OCI-LY7 (cell line): ENCODE measurements around the gene HOXA3. TPM values are rescaled to one million over a fixed set of nuclear protein-coding genes. Genes with fewer than 3 reads are reported as not detected.

ENCODE experiments used
- BruUV-seq: library from RNA; stranded (reverse); fragments of 400-500 nt; replicated peaks from 2 replicates; lab custom pipeline; 2021; lab: Mats Ljungman, UMichigan
- CTCF ChIA-PET: fragments of 300-600 bp; sonication (Branson Sonifier 250); formaldehyde crosslinking; loops from one replicate; lab custom pipeline; 2022; ENCODE audit warnings: antibody characterized with exemption; ENCODE audit not compliant: unreplicated experiment; lab: Charles Lee
- POLR2A ChIA-PET: fragments of 300-600 bp; sonication (Branson Sonifier 250); formaldehyde crosslinking; loops from one replicate; lab custom pipeline; 2022; ENCODE audit warnings: antibody characterized with exemption; lab: Charles Lee
- DNase-seq: peaks from one replicate; pipeline ENCODE4 v3.0.0-alpha.2; 2015; ENCODE audit warnings: low spot score
- H2AFZ ChIP-seq: fragments of 200-600 bp; sonication (generic), shearing (Covaris generic); 2 replicates; pipeline ENCODE4 v1.6.1; 2014; ENCODE audit warnings: mild to moderate bottlenecking, antibody characterized with exemption, low read length, moderate library complexity
- H3K27ac ChIP-seq: fragments of 200-600 bp; sonication (generic); 2 replicates; pipeline ENCODE4 v1.5.1; 2014; ENCODE audit warnings: mixed run types, low read depth, mild to moderate bottlenecking, moderate library complexity, low read length, inconsistent platforms; ENCODE audit not compliant: poor library complexity, severe bottlenecking
- H3K36me3 ChIP-seq: fragments of 200-600 bp; sonication (generic); 2 replicates; pipeline ENCODE4 v1.6.1; 2014; ENCODE audit warnings: mild to moderate bottlenecking, antibody characterized with exemption, low read length, moderate library complexity, mixed read lengths; ENCODE audit not compliant: insufficient read depth
- H3K4me1 ChIP-seq: fragments of 200-600 bp; sonication (generic); 2 replicates; pipeline ENCODE4 v1.5.1; 2014; ENCODE audit warnings: mild to moderate bottlenecking, low read length; ENCODE audit not compliant: insufficient read depth, poor library complexity, severe bottlenecking
- H3K4me2 ChIP-seq: fragments of 200-600 bp; sonication (generic); 2 replicates; pipeline ENCODE4 v1.6.1; 2014; ENCODE audit warnings: mild to moderate bottlenecking, low read length
- H3K4me3 ChIP-seq: fragments of 200-600 bp; sonication (generic); 2 replicates; pipeline ENCODE4 v1.5.1; 2014; ENCODE audit warnings: mild to moderate bottlenecking, low read depth, low read length; ENCODE audit not compliant: poor library complexity, severe bottlenecking
- H3K79me2 ChIP-seq: fragments of 200-600 bp; sonication (generic); 2 replicates; pipeline ENCODE4 v1.6.1; 2016; ENCODE audit warnings: low read depth, mild to moderate bottlenecking, low read length, moderate library complexity, mixed read lengths; ENCODE audit not compliant: insufficient read depth
- H3K9me2 ChIP-seq: fragments of 200-600 bp; sonication (generic); 2 replicates; pipeline ENCODE4 v1.6.1; 2016; ENCODE audit warnings: mild to moderate bottlenecking, low read length, mixed read lengths; ENCODE audit not compliant: insufficient read depth
- H3K9me3 ChIP-seq: fragments of 200-600 bp; sonication (generic); 2 replicates; pipeline ENCODE4 v1.6.1; 2014; ENCODE audit warnings: mild to moderate bottlenecking, mixed run types, low read length, mixed read lengths
- H4K20me1 ChIP-seq: fragments of 200-600 bp; sonication (generic); 2 replicates; pipeline ENCODE4 v1.6.1; 2014; ENCODE audit warnings: mild to moderate bottlenecking, antibody characterized with exemption, low read length, moderate library complexity, mixed read lengths; ENCODE audit not compliant: insufficient read depth
- EZH2phosphoT487 ChIP-seq: fragments of 200-600 bp; sonication (generic); IDR thresholded peaks from 2 replicates; pipeline ENCODE4 v1.6.1; 2018; ENCODE audit warnings: low read depth, borderline replicate concordance, mild to moderate bottlenecking, mixed run types, antibody characterized with exemption, low read length, moderate library complexity, mixed read lengths
- intact Hi-C: fragments of 100-400 bp; cut with micrococcal nuclease; formaldehyde crosslinking; loops from one replicate; pipeline ENCODE4 v1.10.0; 2022; ENCODE audit not compliant: unreplicated experiment
- total RNA-seq, 2 experiments: library from RNA; depleted of rRNA in 1 of 2; stranded (reverse); fragments of >200 nt in 1 of 2; shearing (Covaris generic) in 1 of 2; gene quantifications; 2 replicates each; pipeline ENCODE4 v1.2.3, GENCODE V29; 2014 to 2022
- TF ChIP-seq, protein P1 (sequence below): fragments of 200-600 bp; sonication (generic); conservative IDR thresholded peaks from 2 replicates; pipeline ENCODE4 v1.5.1; 2014; ENCODE audit warnings: mild to moderate bottlenecking, antibody characterized with exemption, low read length, moderate library complexity, mixed read lengths

Gene HOXA3
- total RNA-seq, 2 experiments from 2014 or later = 0.41 to 2.7 TPM

DNA sequence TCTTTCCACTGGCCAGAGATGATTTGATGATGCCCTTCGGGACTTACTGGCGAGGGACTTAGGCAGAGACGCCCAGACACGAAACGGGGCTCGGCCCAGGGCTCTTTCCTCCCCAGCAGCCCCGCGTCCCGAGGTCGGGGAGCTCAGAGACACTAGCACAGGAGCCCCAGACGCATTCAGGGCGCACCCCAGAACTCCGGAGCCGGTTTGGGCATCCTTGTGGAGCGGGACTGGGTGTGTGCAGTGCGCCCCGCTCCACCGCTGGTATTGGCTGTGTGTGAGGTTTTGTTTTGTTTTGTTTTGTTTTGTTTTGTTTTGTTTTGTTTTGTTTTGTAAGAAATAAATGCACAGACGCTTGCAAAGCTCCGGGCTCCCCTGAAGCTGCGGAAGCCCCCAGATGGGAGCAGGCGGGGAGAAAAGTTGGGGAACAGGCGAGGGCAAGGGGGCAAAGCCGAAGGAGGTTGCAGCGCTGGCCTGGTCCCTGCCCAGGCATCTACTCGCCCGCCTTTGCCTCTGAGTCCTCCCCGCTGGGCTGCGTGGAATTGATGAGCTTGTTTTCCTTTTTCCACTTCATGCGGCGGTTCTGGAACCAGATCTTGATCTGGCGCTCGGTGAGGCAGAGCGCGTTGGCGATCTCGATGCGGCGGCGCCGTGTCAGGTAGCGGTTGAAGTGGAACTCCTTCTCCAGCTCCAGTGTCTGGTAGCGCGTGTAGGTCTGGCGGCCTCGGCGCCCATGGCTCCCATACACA is 7.0 kb downstream of the HOXA3 start:
- no peak for DNase-seq
- intact Hi-C loops = no loop called here
- CTCF ChIA-PET = no interaction called here
- Histone ChIP-seq H3K27ac (no peak overlapping the region), H3K4me3 (no peak overlapping the region), H4K20me1 (no peaks in the 10 kb centered on the region), H3K4me2 (no peak overlapping the region), H3K9me3 (no peaks in the 10 kb centered on the region), H3K36me3 (peaks cover 15% of the 10 kb centered on the region), H3K79me2 (peaks cover 8% of the 10 kb centered on the region; the same call in 1 of the 2 replicates), H3K9me2 (no peaks in the 10 kb centered on the region), H3K4me1 (peaks cover 21% of the 10 kb centered on the region), H2AFZ (no peak overlapping the region)
- BruUV-seq = no TSS peak
- POLR2A ChIA-PET = interaction anchor here (0.5 to 0.7 kb wide), 3 partner anchors 324 to 458 kb away, joined by 3 read pairs; no protein-coding TSS in a partner anchor
- TF ChIP-seq, protein P1, sequence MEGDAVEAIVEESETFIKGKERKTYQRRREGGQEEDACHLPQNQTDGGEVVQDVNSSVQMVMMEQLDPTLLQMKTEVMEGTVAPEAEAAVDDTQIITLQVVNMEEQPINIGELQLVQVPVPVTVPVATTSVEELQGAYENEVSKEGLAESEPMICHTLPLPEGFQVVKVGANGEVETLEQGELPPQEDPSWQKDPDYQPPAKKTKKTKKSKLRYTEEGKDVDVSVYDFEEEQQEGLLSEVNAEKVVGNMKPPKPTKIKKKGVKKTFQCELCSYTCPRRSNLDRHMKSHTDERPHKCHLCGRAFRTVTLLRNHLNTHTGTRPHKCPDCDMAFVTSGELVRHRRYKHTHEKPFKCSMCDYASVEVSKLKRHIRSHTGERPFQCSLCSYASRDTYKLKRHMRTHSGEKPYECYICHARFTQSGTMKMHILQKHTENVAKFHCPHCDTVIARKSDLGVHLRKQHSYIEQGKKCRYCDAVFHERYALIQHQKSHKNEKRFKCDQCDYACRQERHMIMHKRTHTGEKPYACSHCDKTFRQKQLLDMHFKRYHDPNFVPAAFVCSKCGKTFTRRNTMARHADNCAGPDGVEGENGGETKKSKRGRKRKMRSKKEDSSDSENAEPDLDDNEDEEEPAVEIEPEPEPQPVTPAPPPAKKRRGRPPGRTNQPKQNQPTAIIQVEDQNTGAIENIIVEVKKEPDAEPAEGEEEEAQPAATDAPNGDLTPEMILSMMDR = no peak
- TF ChIP-seq EZH2phosphoT487 = no peak

- ChIA-PET CTCF (no interaction called here), POLR2A (interaction anchor here (0.7 kb wide), 1 partner anchor 457 kb away, joined by 3 read pairs; no protein-coding TSS in a partner anchor)
- DNase-seq = no peak
- no peak overlapping the region for H2AFZ ChIP-seq
- H3K36me3 ChIP-seq = peaks cover 15% of the 10 kb centered on the region
- no peaks in the 10 kb centered on the region for H3K9me3 ChIP-seq
- no peaks in the 10 kb centered on the region for H4K20me1 ChIP-seq
- no peak overlapping the region for H3K27ac ChIP-seq
- TF ChIP-seq, protein P1 = no peak
- BruUV-seq = no TSS peak
- H3K79me2 ChIP-seq = peaks cover 5% of the 10 kb centered on the region; the same call in 1 of the 2 replicates
- no peak overlapping the region for H3K4me3 ChIP-seq
- H3K4me1 ChIP-seq = peaks cover 19% of the 10 kb centered on the region
- H3K9me2 ChIP-seq = no peaks in the 10 kb centered on the region
- H3K4me2 ChIP-seq = no peak overlapping the region
- intact Hi-C loops = no loop called here
These were observed 7.6 kb downstream of the HOXA3 start for GRCh38 chr7:27144781-27145164.
